K562 (cell line): ENCODE measurements around the gene TMEM95. TPM values are rescaled to one million over a fixed set of nuclear protein-coding genes. Genes with fewer than 3 reads are reported as not detected.

Source experiments
- E2F4 ChIP-seq: sonication (generic); formaldehyde crosslinking; IDR thresholded peaks from 2 replicates; pipeline ENCODE4 v1.8.0; 2022; ENCODE audit warnings: mild to moderate bottlenecking, low read depth, missing genetic modification reagents
- HDAC8 ChIP-seq: fragments of 450-650 bp; IDR thresholded peaks from 2 replicates; pipeline ENCODE4 v1.6.1; 2016; ENCODE audit warnings: mild to moderate bottlenecking, missing genetic modification characterization, moderate library complexity, missing compliant biosample characterization
- HOMEZ ChIP-seq: fragments of 250-450 bp; sonication (Bioruptor Pico); IDR thresholded peaks from 2 replicates; pipeline ENCODE4 v1.4.0; 2020; ENCODE audit warnings: mild to moderate bottlenecking, moderate library complexity
- IRF9 ChIP-seq: fragments of 450-650 bp; IDR thresholded peaks from 2 replicates; pipeline ENCODE4 v1.6.1; 2016; ENCODE audit warnings: missing biosample characterization, missing genetic modification characterization
- RNF2 ChIP-seq: sonication (generic); IDR thresholded peaks from 2 replicates; pipeline ENCODE4 v1.6.1; 2016
- RUNX1 ChIP-seq: sonication (generic); IDR thresholded peaks from 2 replicates; pipeline ENCODE4 v1.6.1; 2016; ENCODE audit warnings: antibody characterized with exemption, low read depth
- ZBTB11 ChIP-seq, 3 experiments: fragments of 200-800 bp in 1 of 3; fragments of 250-450 bp in 1 of 3; fragments of 450-650 bp in 1 of 3; sonication (Bioruptor Pico) in 1 of 3; sonication (Bioruptor generic) in 1 of 3; formaldehyde crosslinking in 1 of 3; IDR thresholded peaks; 2 replicates each; pipeline versions ENCODE4 v1.6.1 to v1.8.0; 2016 to 2022; ENCODE audit warnings: mild to moderate bottlenecking in 2 of 3, missing genetic modification characterization in 2 of 3, missing compliant biosample characterization in 1 of 3, moderate library complexity in 1 of 3
- ZNF140 ChIP-seq: fragments of 250-450 bp; sonication (Bioruptor Pico); IDR thresholded peaks from 2 replicates; pipeline ENCODE4 v1.8.0; 2021; ENCODE audit warnings: moderate library complexity, mild to moderate bottlenecking, inconsistent platforms
- ZNF165 ChIP-seq: fragments of 250-450 bp; sonication (Bioruptor Pico); IDR thresholded peaks from 2 replicates; pipeline ENCODE4 v1.4.0; 2020; ENCODE audit warnings: borderline replicate concordance
- ZNF75A ChIP-seq: fragments of 450-650 bp; formaldehyde crosslinking; IDR thresholded peaks from 2 replicates; pipeline ENCODE4 v1.4.0; 2020; ENCODE audit warnings: mild to moderate bottlenecking
- ZNF785 ChIP-seq: fragments of 250-450 bp; sonication (Bioruptor Pico); IDR thresholded peaks from 2 replicates; pipeline ENCODE4 v1.4.0; 2020; ENCODE audit warnings: mild to moderate bottlenecking
- polyA plus RNA-seq, 8 experiments: library from polyadenylated mRNA; depleted of rRNA in 4 of 8; stranded (reverse) in 5 of 8; unstranded in 3 of 8; fragments of >200 nt; fragmentation: Nextera tagmentation in 2 of 8; fragmentation: Illumina TruSeq in 1 of 8; extraction: Ambion mirVana in 2 of 8; extraction: Trizol in 1 of 8; gene quantifications; 2 replicates each; pipeline versions ENCODE4 v1.2.1 to v1.2.3, GENCODE V29; 2011 to 2014; ENCODE audit warnings: inconsistent platforms in 1 of 8, missing spikeins in 1 of 8
- total RNA-seq, 7 experiments: library from RNA; depleted of rRNA in 6 of 7; stranded (reverse); fragments of >200 nt in 6 of 7; fragmentation: Illumina TruSeq in 2 of 7; extraction: Trizol in 2 of 7; gene quantifications; 2 replicates each; pipeline versions ENCODE4 v1.2.1 to v1.2.3, GENCODE V29; 2011 to 2021; ENCODE audit warnings: low replicate concordance in 1 of 7
- TF ChIP-seq, protein P1 (sequence below): fragments of 150-350 bp; IDR thresholded peaks from 2 replicates; pipeline ENCODE4 v1.6.1; 2014; ENCODE audit warnings: low read depth, mild to moderate bottlenecking, low read length, borderline replicate concordance
- TF ChIP-seq, protein P2 (sequence below): fragments of 250-450 bp; sonication (Bioruptor Pico); IDR thresholded peaks from 2 replicates; pipeline ENCODE4 v1.6.1; 2021; ENCODE audit warnings: mild to moderate bottlenecking

TMEM95 gene
- total and polyA plus RNA-seq, 9 of the 15 experiments (the other 6 are each of a cell fraction or from before 2014, with no cell fraction given), result not detected

GRCh38 chr17:7306911-7307685 is 47.9 kb upstream of the TMEM95 start, which contains the start of gene EIF5A (continued):
- TF ChIP-seq ZBTB11 (CRISPR knock-in tag; IDR thresholded peaks at IDR 0.05), result no peak
- TF ChIP-seq, protein P1, sequence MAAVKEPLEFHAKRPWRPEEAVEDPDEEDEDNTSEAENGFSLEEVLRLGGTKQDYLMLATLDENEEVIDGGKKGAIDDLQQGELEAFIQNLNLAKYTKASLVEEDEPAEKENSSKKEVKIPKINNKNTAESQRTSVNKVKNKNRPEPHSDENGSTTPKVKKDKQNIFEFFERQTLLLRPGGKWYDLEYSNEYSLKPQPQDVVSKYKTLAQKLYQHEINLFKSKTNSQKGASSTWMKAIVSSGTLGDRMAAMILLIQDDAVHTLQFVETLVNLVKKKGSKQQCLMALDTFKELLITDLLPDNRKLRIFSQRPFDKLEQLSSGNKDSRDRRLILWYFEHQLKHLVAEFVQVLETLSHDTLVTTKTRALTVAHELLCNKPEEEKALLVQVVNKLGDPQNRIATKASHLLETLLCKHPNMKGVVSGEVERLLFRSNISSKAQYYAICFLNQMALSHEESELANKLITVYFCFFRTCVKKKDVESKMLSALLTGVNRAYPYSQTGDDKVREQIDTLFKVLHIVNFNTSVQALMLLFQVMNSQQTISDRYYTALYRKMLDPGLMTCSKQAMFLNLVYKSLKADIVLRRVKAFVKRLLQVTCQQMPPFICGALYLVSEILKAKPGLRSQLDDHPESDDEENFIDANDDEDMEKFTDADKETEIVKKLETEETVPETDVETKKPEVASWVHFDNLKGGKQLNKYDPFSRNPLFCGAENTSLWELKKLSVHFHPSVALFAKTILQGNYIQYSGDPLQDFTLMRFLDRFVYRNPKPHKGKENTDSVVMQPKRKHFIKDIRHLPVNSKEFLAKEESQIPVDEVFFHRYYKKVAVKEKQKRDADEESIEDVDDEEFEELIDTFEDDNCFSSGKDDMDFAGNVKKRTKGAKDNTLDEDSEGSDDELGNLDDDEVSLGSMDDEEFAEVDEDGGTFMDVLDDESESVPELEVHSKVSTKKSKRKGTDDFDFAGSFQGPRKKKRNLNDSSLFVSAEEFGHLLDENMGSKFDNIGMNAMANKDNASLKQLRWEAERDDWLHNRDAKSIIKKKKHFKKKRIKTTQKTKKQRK, result no peak
- TF ChIP-seq ZNF165 (CRISPR knock-in tag), result no peak
- TF ChIP-seq E2F4 (CRISPR knock-in tag), result no peak
- TF ChIP-seq ZNF785, result no peak
- no peak for TF ChIP-seq IRF9
- TF ChIP-seq ZNF75A (CRISPR knock-in tag), result no peak
- TF ChIP-seq ZNF140, result no peak
- no peak for TF ChIP-seq HOMEZ (CRISPR knock-in tag)
- TF ChIP-seq RNF2, result no peak
- TF ChIP-seq, protein P2, sequence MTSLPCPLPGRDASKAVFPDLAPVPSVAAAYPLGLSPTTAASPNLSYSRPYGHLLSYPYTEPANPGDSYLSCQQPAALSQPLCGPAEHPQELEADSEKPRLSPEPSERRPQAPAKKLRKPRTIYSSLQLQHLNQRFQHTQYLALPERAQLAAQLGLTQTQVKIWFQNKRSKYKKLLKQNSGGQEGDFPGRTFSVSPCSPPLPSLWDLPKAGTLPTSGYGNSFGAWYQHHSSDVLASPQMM (CRISPR knock-in tag), result no peak
- no peak for TF ChIP-seq RUNX1
- TF ChIP-seq HDAC8 (tag), result no peak
